NCI-H146 (cell line): ENCODE results near the gene GBA2.
A peak's percentile ranks its signal among the peaks of the same experiment; 100 is the strongest.

Experiments used
- DNase-seq: peaks from one replicate; lab custom pipeline; 2025; lab: John Stamatoyannopoulos, UW

GBA2 gene

GRCh38 chr9:35690614-35691333 is 58.3 kb downstream of the GBA2 start:
- peak; percentile 68 for DNase-seq

- DNase-seq = peak; percentile 52
Observed at GRCh38 chr9:35690294-35690613, 58.8 kb downstream of the GBA2 start.

- peak; percentile 50 for DNase-seq
Observed at GRCh38 chr9:35689542-35690293, 59.3 kb downstream of the GBA2 start, which contains the start of gene TPM2. Gene TPM2, minus strand, starts transcription at chr9:35689925. Its CDS starts 108 bp downstream, at chr9:35689817.

- DNase-seq = no peak
Observed at GRCh38 chr9:35688558-35689541, 60.2 kb downstream of the GBA2 start.

- no peak for DNase-seq
Observed at GRCh38 chr9:35687972-35688557, 61.0 kb downstream of the GBA2 start.

GRCh38 chr9:35687306-35687705 is 61.7 kb downstream of the GBA2 start:
- no peak for DNase-seq
